WTC11 (cell line): ENCODE data around the gene ABHD11. TPM values are rescaled to one million over a fixed set of nuclear protein-coding genes. Genes with fewer than 3 reads are reported as not detected.

Experiments
- ATAC-seq: fragments of 200-7000 bp; cut with Tn5 transposase; 2 replicates; pipeline ENCODE4 v1.10.0; 2021; ENCODE audit warnings: mild to moderate bottlenecking, moderate library complexity
- CTCF ChIA-PET: fragments of 300-600 bp; sonication (Branson Sonifier 250); formaldehyde crosslinking; loops from one replicate; lab custom pipeline; 2021; ENCODE audit warnings: antibody characterized with exemption; lab: Charles Lee
- POLR2A ChIA-PET: fragments of 350-600 bp; sonication (Branson Sonifier 250); formaldehyde crosslinking; loops from one replicate; lab custom pipeline; 2021; ENCODE audit warnings: antibody characterized with exemption; lab: Charles Lee
- DNase-seq: peaks from one replicate; pipeline ENCODE4 v3.0.0; 2021; ENCODE audit warnings: low spot score
- H3K27ac Mint-ChIP-seq: 2 replicates; pipeline ENCODE4 v1.8.0; 2021; ENCODE audit warnings: mixed read lengths
- H3K27me3 Mint-ChIP-seq: 2 replicates; pipeline ENCODE4 v1.8.0; 2021; ENCODE audit warnings: low read depth, mild to moderate bottlenecking, moderate library complexity, mixed read lengths
- H3K36me3 Mint-ChIP-seq: 2 replicates; pipeline ENCODE4 v1.8.0; 2021; ENCODE audit warnings: mixed read lengths
- H3K4me1 Mint-ChIP-seq: 2 replicates; pipeline ENCODE4 v1.8.0; 2022; ENCODE audit warnings: mixed read lengths
- H3K4me3 Mint-ChIP-seq: 2 replicates; pipeline ENCODE4 v1.8.0; 2021; ENCODE audit warnings: mild to moderate bottlenecking, moderate library complexity, mixed read lengths
- H3K9me3 Mint-ChIP-seq: 2 replicates; pipeline ENCODE4 v1.8.0; 2021; ENCODE audit warnings: mixed read lengths
- E2F1 ChIP-seq: sonication (generic); formaldehyde crosslinking; IDR thresholded peaks from 2 replicates; pipeline ENCODE4 v1.8.0; 2022; ENCODE audit warnings: mild to moderate bottlenecking, missing genetic modification reagents
- E2F5 ChIP-seq: sonication (generic); formaldehyde crosslinking; IDR thresholded peaks from 2 replicates; pipeline ENCODE4 v1.8.1; 2022; ENCODE audit warnings: mild to moderate bottlenecking, moderate library complexity, missing genetic modification reagents
- FOXK1 ChIP-seq: sonication (generic); formaldehyde crosslinking; IDR thresholded peaks from 2 replicates; pipeline ENCODE4 v1.8.0; 2022; ENCODE audit warnings: mild to moderate bottlenecking, moderate library complexity, missing genetic modification reagents
- IRF1 ChIP-seq: sonication (generic); formaldehyde crosslinking; IDR thresholded peaks from 2 replicates; pipeline ENCODE4 v1.8.0; 2023; ENCODE audit warnings: missing genetic modification reagents
- MXD4 ChIP-seq: fragments of 250-450 bp; sonication (Bioruptor Pico); IDR thresholded peaks from 2 replicates; pipeline ENCODE4 v1.8.0; 2021; ENCODE audit warnings: mild to moderate bottlenecking, moderate library complexity, borderline replicate concordance
- PRDM15 ChIP-seq: sonication (generic); formaldehyde crosslinking; IDR thresholded peaks from 2 replicates; pipeline ENCODE4 v1.8.0; 2022; ENCODE audit warnings: missing genetic modification reagents
- RELA ChIP-seq: sonication (generic); formaldehyde crosslinking; IDR thresholded peaks from 2 replicates; pipeline ENCODE4 v1.8.1; 2022; ENCODE audit warnings: missing genetic modification reagents, mild to moderate bottlenecking, borderline replicate concordance
- RORB ChIP-seq: fragments of 250-450 bp; sonication (Bioruptor Pico); IDR thresholded peaks from 2 replicates; pipeline ENCODE4 v1.9.0; 2021; ENCODE audit warnings: mild to moderate bottlenecking
- SOX15 ChIP-seq: fragments of 250-450 bp; sonication (Bioruptor Pico); IDR thresholded peaks from 2 replicates; pipeline ENCODE4 v1.9.0; 2021; ENCODE audit warnings: mild to moderate bottlenecking
- TEAD1 ChIP-seq: sonication (generic); formaldehyde crosslinking; IDR thresholded peaks from 2 replicates; pipeline ENCODE4 v1.8.0; 2022; ENCODE audit warnings: mild to moderate bottlenecking, missing genetic modification reagents
- USF1 ChIP-seq: sonication (generic); formaldehyde crosslinking; IDR thresholded peaks from 2 replicates; pipeline ENCODE4 v1.8.0; 2022; ENCODE audit warnings: mild to moderate bottlenecking, missing genetic modification reagents
- ZNF396 ChIP-seq: fragments of 250-450 bp; sonication (Bioruptor Pico); IDR thresholded peaks from 2 replicates; pipeline ENCODE4 v1.8.0; 2021; ENCODE audit warnings: mild to moderate bottlenecking, moderate library complexity, borderline replicate concordance
- ZNF425 ChIP-seq: fragments of 250-450 bp; sonication (Bioruptor Pico); conservative IDR thresholded peaks from 2 replicates; pipeline ENCODE4 v1.9.0; 2021; ENCODE audit warnings: mild to moderate bottlenecking
- total RNA-seq: library from RNA; stranded (reverse); gene quantifications from 3 replicates; pipeline ENCODE4 v1.2.3, GENCODE V29; 2021
- TF ChIP-seq, protein P1 (sequence below): fragments of 250-450 bp; sonication (Bioruptor Pico); IDR thresholded peaks from 2 replicates; pipeline ENCODE4 v2.1.2; 2022; ENCODE audit warnings: mild to moderate bottlenecking, moderate library complexity
- TF ChIP-seq, protein P2 (sequence below): sonication (generic); formaldehyde crosslinking; IDR thresholded peaks from 2 replicates; pipeline ENCODE4 v1.8.1; 2022; ENCODE audit warnings: mild to moderate bottlenecking, missing genetic modification reagents, moderate library complexity, borderline replicate concordance

ABHD11 gene
- total RNA-seq, 1 experiment from 2014 or later = 23.8 TPM

DNA sequence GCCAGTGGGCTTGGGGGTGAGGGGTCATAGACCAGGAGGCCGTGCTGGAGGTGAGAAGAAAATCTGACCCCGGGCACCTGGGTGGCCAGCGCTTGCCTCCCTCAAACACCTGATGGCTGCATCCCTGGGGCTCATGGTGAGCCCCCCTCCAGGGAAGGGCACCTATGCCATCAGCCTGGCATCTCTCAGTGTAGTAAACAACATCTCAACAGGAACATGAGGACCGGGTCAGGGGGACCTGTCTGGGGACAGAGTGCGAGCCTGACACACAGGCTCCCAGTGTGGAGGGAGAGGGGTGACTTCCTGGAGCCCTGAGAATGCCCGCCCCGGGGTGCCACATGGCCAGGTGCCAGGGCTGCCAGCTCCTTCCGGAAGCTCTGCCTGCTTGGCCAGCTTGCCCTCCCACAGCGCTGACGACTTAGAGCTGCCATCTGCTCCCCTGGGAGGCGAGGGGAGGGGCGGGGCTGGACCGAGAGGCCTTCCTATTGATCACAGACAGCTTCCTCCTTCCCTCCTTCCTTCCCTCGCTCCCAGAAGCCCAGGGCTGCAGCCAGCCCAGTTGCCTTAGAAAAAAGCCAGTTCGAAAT, 31.5 kb downstream of the ABHD11 start:
- no peak for TF ChIP-seq USF1 (CRISPR knock-in tag)
- TF ChIP-seq FOXK1 (CRISPR knock-in tag) = no peak
- TF ChIP-seq ZNF425 (CRISPR knock-in tag) = no peak
- no peak for TF ChIP-seq IRF1
- TF ChIP-seq TEAD1 (CRISPR knock-in tag) = no peak
- no peak for TF ChIP-seq E2F1 (CRISPR knock-in tag)
- no peak for TF ChIP-seq PRDM15 (CRISPR knock-in tag)
- no peak for TF ChIP-seq RORB (CRISPR knock-in tag)
- TF ChIP-seq ZNF396 (CRISPR knock-in tag) = no peak
- TF ChIP-seq, protein P1, sequence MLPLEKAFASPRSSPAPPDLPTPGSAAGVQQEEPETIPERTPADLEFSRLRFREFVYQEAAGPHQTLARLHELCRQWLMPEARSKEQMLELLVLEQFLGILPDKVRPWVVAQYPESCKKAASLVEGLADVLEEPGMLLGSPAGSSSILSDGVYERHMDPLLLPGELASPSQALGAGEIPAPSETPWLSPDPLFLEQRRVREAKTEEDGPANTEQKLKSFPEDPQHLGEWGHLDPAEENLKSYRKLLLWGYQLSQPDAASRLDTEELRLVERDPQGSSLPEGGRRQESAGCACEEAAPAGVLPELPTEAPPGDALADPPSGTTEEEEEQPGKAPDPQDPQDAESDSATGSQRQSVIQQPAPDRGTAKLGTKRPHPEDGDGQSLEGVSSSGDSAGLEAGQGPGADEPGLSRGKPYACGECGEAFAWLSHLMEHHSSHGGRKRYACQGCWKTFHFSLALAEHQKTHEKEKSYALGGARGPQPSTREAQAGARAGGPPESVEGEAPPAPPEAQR = no peak
- TF ChIP-seq MXD4 (CRISPR knock-in tag) = no peak
- TF ChIP-seq, all 79 proteins: peak for 0
- H3K27me3 Mint-ChIP-seq = no peaks in the 10 kb centered on the region
- CTCF ChIA-PET = interaction anchor here (1.8 to 2.2 kb wide), 3 partner anchors 18 to 100 kb away, joined by 7 to 13 read pairs (median 8); partner anchors contain the start of gene VPS37D
- POLR2A ChIA-PET = no interaction called here
- no peak overlapping the region for H3K27ac Mint-ChIP-seq
- H3K4me3 Mint-ChIP-seq = no peak overlapping the region
- H3K4me1 Mint-ChIP-seq = peaks cover 12% of the 10 kb centered on the region
- H3K36me3 Mint-ChIP-seq = peaks cover 3% of the 10 kb centered on the region; the same call in 1 of the 2 replicates
- DNase-seq = no peak
- no peak for ATAC-seq
- no peaks in the 10 kb centered on the region for H3K9me3 Mint-ChIP-seq

DNA sequence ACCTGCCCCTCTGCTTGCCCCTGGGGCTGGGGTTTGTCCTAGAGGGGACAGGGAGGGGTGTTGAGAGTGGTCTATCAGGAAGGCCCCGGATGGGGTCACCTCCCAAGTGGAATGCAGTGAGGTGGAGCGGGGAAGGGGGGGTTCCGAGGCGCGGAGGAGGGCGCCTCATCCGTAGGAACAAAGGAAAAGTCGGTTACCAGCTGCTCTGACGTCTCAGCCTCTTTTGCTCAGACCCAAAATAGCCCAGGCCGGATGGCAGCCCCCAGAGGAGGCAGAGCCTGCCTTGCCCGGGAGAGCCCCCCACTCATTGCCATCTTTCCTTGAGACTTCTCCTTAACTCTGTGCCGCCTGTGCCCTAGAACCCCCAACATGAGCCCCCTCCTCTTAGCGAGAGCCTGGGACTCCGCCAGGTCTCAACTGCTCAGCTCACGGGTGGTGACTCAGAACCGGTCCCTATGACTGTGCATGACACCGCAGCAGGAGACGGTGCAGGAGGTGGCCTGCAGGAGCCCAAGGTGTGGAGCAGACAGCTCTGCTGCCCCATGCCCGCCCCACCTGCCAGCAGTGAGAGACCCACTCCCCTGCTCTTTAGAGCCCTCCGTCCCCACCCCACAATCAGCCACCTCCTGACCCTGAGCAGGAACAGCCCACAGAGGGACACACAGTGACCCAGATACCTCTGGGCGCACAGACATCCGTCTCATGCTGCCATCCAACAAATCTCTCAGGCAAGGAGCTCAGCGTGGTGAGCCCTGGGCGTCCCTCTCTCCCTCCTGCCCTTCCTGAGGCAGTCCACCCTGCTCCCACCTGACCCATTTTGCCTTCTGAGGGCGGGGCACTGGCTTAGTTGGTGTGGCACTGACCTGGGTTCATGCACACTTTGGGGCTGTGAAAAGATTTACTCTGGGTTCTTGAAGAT, 32.2 kb downstream of the ABHD11 start:
- Mint-ChIP-seq H3K4me3 (no peak overlapping the region), H3K36me3 (peaks cover 9% of the 10 kb centered on the region), H3K27ac (no peak overlapping the region), H3K4me1 (peaks cover 15% of the 10 kb centered on the region), H3K9me3 (no peaks in the 10 kb centered on the region), H3K27me3 (no peaks in the 10 kb centered on the region)
- ChIA-PET CTCF (interaction anchor here (1.1 to 2.2 kb wide), 4 partner anchors 19 to 99 kb away, joined by 3 to 13 read pairs (median 8); partner anchors contain the start of gene VPS37D), POLR2A (no interaction called here)
- DNase-seq (no peak), ATAC-seq (no peak)
- TF ChIP-seq, protein P2, sequence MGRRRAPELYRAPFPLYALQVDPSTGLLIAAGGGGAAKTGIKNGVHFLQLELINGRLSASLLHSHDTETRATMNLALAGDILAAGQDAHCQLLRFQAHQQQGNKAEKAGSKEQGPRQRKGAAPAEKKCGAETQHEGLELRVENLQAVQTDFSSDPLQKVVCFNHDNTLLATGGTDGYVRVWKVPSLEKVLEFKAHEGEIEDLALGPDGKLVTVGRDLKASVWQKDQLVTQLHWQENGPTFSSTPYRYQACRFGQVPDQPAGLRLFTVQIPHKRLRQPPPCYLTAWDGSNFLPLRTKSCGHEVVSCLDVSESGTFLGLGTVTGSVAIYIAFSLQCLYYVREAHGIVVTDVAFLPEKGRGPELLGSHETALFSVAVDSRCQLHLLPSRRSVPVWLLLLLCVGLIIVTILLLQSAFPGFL (CRISPR knock-in tag) = no peak
- TF ChIP-seq SOX15 (CRISPR knock-in tag) (no peak), RELA (CRISPR knock-in tag) (no peak), E2F5 (CRISPR knock-in tag) (no peak), RORB (CRISPR knock-in tag) (no peak)
